AG20443 (cell line): ENCODE data around the gene LRFN2.

Source experiments
- DNase-seq: peaks from one replicate; pipeline ENCODE4 v3.0.0; 2012; ENCODE audit warnings: low spot score, mixed read lengths

Gene LRFN2

DNA sequence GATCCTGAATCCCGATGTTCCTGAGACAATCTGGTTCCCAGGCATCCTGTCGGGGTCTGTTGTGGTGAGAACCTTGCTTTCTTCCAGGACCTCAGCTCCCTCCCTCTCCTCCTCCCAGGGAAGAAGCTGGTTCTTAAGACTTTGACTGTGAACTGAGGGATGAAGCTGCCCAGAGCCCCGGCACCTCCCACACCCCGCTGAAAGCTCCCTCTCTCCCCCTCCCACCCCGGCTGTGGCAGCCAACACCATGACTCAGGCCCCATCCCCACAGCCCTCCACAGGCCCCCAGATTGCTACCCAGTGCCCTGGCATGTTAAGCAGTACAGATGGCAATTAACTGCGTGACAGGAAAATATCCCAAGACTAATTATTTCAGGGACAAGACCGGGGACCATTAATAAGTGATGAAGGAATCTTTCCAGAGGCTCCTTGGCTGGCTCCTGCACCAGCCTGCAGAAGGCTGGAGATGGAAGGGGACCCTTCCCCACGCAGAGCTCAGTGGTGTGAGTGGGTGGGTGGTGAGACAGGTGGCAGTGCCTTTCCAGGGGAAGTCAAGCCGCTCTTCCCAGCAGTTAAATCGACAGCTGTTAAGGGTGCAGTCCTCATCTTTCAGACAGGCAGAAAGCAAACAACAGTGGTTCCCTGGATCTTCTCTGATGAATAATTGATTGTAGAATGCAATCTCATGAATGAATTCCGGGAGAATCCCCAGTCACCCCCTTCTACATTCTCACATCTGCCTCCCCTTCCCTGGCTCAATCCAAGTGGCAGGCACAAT is 237.9 kb downstream of the LRFN2 start:
- peak; percentile 6 for DNase-seq

GRCh38 chr6:40348591-40348990 is 238.6 kb downstream of the LRFN2 start:
- peak; percentile 1 for DNase-seq

- peak; percentile 3 for DNase-seq
Measured at GRCh38 chr6:40347571-40348011, 239.6 kb downstream of the LRFN2 start.

GRCh38 chr6:40346246-40346645 is 240.9 kb downstream of the LRFN2 start:
- no peak for DNase-seq

DNA sequence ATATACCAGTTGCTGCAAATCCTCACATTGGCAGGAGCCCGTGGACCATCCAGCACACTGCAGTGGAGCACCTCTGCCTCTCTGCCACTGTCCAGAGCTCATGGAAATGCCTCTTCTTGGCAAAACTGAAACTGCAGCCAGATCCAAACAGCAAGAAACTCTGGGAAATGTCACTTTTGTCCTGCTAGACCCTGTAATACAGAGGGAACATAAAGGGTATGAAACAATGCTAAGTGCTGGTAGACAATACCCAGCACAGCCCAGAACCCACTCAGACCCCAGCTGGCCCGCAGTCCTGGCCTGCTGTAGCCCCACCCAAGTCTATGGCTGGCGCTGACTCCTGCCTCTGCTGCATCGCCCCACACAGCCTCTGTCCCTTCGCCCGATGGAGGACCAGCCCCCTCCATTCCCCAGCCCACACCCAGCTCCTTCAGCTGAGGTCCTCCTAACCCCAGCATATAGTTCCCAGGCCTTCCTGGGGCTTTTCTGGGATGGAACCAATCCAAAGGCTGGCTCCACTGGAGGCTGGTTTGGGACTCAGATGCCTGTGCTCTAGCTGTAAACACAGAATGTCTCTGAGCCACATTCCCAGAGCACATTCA is 242.5 kb downstream of the LRFN2 start:
- no peak for DNase-seq

DNA sequence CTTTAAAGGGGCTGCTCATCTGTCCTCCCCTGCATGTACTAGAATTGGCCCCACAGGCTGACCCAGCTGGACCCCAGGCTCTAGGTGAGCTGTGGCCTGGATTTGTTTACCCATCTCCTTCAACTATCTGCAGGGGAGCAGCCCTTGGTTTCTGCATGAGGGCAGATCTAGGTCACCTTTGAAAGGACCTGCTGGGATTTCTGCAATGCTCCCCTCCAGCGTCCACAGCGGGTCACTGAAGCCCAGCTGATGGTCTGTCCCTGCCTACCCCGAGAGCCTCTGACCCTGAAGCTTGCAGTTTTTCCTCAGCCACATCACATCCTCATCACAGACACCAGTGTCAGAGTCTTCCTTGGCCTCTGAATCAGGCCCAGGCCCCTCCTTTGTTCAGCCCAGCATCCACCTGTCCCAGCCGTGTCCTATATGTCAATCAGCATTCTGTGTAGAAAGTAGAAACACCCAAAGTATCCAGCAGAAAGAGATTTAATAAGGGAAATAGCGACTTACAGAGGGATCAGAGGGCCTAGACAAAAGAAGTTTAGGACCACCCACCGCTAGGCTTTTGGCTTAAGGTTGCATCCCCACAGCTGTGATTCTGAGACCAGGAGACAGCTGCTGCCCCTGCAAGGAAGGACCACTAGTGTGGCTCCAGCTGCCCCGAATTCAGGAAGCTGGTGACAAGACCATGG is 243.1 kb downstream of the LRFN2 start:
- no peak for DNase-seq

- DNase-seq = no peak
Measured at GRCh38 chr6:40343318-40343876, 243.8 kb downstream of the LRFN2 start.

DNA sequence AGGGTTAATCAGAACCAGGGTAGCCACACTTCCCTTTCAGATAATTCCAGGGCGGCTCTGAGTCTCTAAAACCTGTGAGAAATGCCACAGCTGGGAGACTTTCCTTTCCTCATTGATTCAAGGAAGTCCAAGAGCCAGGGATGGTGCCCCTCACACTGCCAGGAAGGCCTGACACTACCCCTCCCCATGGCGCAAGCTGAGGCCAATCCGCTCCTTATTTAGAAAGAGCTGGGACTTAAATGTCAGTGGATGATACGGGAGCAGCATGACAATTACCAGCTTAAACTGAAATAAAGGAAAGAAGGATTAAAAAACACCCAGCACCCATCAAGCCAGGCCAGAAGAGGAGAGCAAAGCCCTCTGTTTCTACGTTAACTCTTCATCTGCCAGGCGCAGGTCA is 244.4 kb downstream of the LRFN2 start:
- DNase-seq = no peak

DNA sequence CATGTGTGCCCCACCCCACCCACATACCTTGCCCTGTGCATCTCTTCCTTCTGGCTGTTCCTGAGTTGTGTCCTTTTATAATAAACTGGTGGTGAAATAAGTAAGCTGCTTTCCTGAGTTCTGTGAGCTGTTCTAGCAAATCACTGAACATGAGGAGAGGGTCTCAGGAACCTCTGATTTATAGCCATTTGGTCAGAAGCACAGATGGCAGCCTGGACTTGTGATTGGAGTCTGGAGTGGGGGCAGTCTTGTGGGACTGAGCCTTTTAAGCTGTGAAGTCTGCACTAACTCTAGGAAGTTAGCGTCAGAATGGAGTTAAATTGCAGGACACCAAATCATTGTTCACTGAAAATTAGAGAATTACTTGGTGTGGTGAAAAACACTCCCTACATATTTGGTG is 245.4 kb downstream of the LRFN2 start:
- DNase-seq = no peak
